PC-3 (cell line): Measurements from ENCODE around the gene MAML2. TPM values are rescaled to one million over a fixed set of nuclear protein-coding genes. Genes with fewer than 3 reads are reported as not detected.

Source experiments
- ATAC-seq: fragments of 200-7000 bp; cut with Tn5 transposase; 2 replicates; pipeline ENCODE4 v1.9.1; 2020; ENCODE audit warnings: mild to moderate bottlenecking, moderate library complexity
- BruUV-seq: library from RNA; stranded (reverse); fragments of 400-500 nt; replicated peaks from 2 replicates; lab custom pipeline; 2021; lab: Mats Ljungman, UMichigan
- CTCF ChIA-PET: fragments of 300-600 bp; sonication (Branson Sonifier 250); formaldehyde crosslinking; loops from one replicate; lab custom pipeline; 2022; ENCODE audit warnings: antibody characterized with exemption; lab: Charles Lee
- POLR2A ChIA-PET: fragments of 300-600 bp; sonication (Branson Sonifier 250); formaldehyde crosslinking; loops from one replicate; lab custom pipeline; 2022; ENCODE audit warnings: antibody characterized with exemption; ENCODE audit not compliant: unreplicated experiment; lab: Charles Lee
- DNase-seq: peaks from one replicate; pipeline ENCODE4 v3.0.0-alpha.2; 2015
- H2AFZ ChIP-seq: fragments of 300-600 bp; sonication (generic); 2 replicates; pipeline ENCODE4 v1.6.0; 2016; ENCODE audit warnings: antibody characterized with exemption, low read length
- H3F3A ChIP-seq: fragments of 300-600 bp; sonication (generic); one replicate; pipeline ENCODE4 v1.6.0; 2017; ENCODE audit warnings: antibody characterized with exemption, low read length, control low read depth, mild to moderate bottlenecking; ENCODE audit not compliant: unreplicated experiment
- H3K27ac ChIP-seq: fragments of 300-600 bp; sonication (generic); 2 replicates; pipeline ENCODE4 v1.5.1; 2016; ENCODE audit warnings: mild to moderate bottlenecking, low read length
- H3K27me3 ChIP-seq: fragments of 300-600 bp; sonication (generic); 2 replicates; pipeline ENCODE4 v1.6.1; 2016; ENCODE audit warnings: low read length, mixed read lengths
- H3K36me3 ChIP-seq: fragments of 300-600 bp; sonication (generic); 2 replicates; pipeline ENCODE4 v1.6.1; 2016; ENCODE audit warnings: low read depth, mixed run types, low read length, mixed read lengths
- H3K4me1 ChIP-seq: fragments of 300-600 bp; sonication (generic); 2 replicates; pipeline ENCODE4 v1.5.1; 2016; ENCODE audit warnings: low read length; ENCODE audit not compliant: insufficient read depth
- H3K4me2 ChIP-seq: fragments of 300-600 bp; sonication (generic); 2 replicates; pipeline ENCODE4 v1.6.0; 2016; ENCODE audit warnings: low read length
- H3K4me3 ChIP-seq: fragments of 300-600 bp; sonication (generic); 2 replicates; pipeline ENCODE4 v1.5.1; 2016; ENCODE audit warnings: mild to moderate bottlenecking, low read length, mixed read lengths
- H3K79me2 ChIP-seq: fragments of 300-600 bp; sonication (generic); 2 replicates; pipeline ENCODE4 v1.6.1; 2017; ENCODE audit warnings: low read length, mixed read lengths
- H3K9ac ChIP-seq: fragments of 300-600 bp; sonication (generic); 2 replicates; pipeline ENCODE4 v1.6.0; 2016; ENCODE audit warnings: mild to moderate bottlenecking, low read length
- H3K9me2 ChIP-seq: fragments of 300-600 bp; sonication (generic); replicated peaks from 2 replicates; pipeline ENCODE4 v1.6.1; 2016; ENCODE audit warnings: mixed run types, low read length, mixed read lengths
- H3K9me3 ChIP-seq: fragments of 300-600 bp; sonication (generic); 2 replicates; pipeline ENCODE4 v1.6.1; 2016; ENCODE audit warnings: low read length, mixed read lengths
- H4K20me1 ChIP-seq: fragments of 300-600 bp; sonication (generic); 2 replicates; pipeline ENCODE4 v1.6.1; 2016; ENCODE audit warnings: low read length, mixed read lengths
- CTCF ChIP-seq: fragments of 300-600 bp; sonication (generic); conservative IDR thresholded peaks from 2 replicates; pipeline ENCODE4 v1.5.1; 2017; ENCODE audit warnings: antibody characterized with exemption, low read depth, mild to moderate bottlenecking, low read length
- EZH2 ChIP-seq: fragments of 300-600 bp; sonication (generic); IDR thresholded peaks from one replicate; pipeline ENCODE4 v1.6.1; 2017; ENCODE audit warnings: antibody characterized with exemption, mild to moderate bottlenecking, low read length; ENCODE audit not compliant: unreplicated experiment
- EZH2phosphoT487 ChIP-seq: fragments of 300-600 bp; sonication (generic); IDR thresholded peaks from 2 replicates; pipeline ENCODE4 v1.6.1; 2018; ENCODE audit warnings: mild to moderate bottlenecking, antibody characterized with exemption, low read length, borderline replicate concordance
- intact Hi-C: fragments of 100-400 bp; cut with micrococcal nuclease; formaldehyde crosslinking; loops from 2 replicates; pipeline ENCODE4 v1.9.0; 2023
- total RNA-seq: library from RNA; depleted of rRNA; stranded (reverse); fragments of >200 nt; gene quantifications from 2 replicates; pipeline ENCODE4 v1.2.3, GENCODE V29; 2014

Gene MAML2
- total RNA-seq, 1 experiment from 2014 or later, result 10.9 TPM

DNA sequence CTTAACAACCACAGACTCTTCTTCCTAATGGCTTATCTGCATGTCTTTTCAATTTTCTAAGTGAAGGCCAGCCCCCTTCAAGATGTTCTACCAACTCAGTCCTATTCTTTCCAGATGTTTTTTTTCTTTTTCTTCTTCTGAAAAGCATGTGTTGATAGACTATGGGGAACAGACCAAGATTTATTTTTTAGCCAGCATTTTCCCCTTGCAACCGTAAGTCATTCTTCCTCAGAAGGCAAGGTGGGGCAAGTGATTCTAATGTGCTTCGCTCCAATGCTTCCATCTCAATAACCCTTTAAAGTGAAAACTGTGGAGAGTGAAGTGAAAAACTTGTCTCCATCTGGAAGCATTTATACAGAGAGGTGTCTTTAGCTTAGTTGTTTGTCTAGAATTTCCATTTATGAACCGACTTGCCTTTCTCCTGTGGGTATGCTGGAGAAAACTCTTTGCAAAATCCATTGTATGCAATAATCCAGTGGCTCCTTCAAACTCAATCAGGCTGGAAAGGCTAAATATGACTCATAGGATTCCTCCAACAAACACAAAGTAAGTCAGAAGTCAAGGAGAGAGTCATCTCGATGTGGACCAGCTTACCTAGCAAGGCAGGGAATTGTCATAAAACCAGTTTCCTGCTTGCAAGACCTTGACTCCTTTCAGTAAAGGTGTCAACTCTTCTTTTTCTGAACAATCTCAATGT is 83.7 kb downstream of the MAML2 start:
- DNase-seq (peak; percentile 95), ATAC-seq (peak; percentile 85)
- Histone ChIP-seq H3K9ac (peak overlapping the region; percentile 27; the same call in 1 of the 2 replicates), H3K9me2 (no peaks in the 10 kb centered on the region), H3K27me3 (no peaks in the 10 kb centered on the region), H3F3A (peaks cover 15% of the 10 kb centered on the region), H2AFZ (no peak overlapping the region), H3K4me1 (peaks cover 57% of the 10 kb centered on the region), H3K79me2 (0 out of 2 replicates have a peak, but pooled peaks cover 8% of the 10 kb centered on the region), H3K4me3 (peak overlapping the region; percentile 37), H3K36me3 (no peaks in the 10 kb centered on the region), H3K9me3 (no peaks in the 10 kb centered on the region), H4K20me1 (no peaks in the 10 kb centered on the region), H3K4me2 (peak overlapping the region; percentile 74), H3K27ac (peak overlapping the region; percentile 81)
- no TSS peak for BruUV-seq
- POLR2A ChIA-PET, result interaction anchor here (0.6 to 0.7 kb wide), 2 partner anchors 12 to 132 kb away, joined by 3 to 7 read pairs; no protein-coding TSS in a partner anchor
- intact Hi-C loops, result loop anchor here (5.0 kb wide), 1 partner anchor 83 kb away; the partner anchor contains the start of gene MAML2
- TF ChIP-seq CTCF (no peak), EZH2 (no peak)
- CTCF ChIA-PET, result interaction anchor here (0.6 to 0.7 kb wide), 3 partner anchors 15 to 46 kb away, joined by 3 read pairs; no protein-coding TSS in a partner anchor

- Histone ChIP-seq H3K36me3 (no peaks in the 10 kb centered on the region), H3K79me2 (0 out of 2 replicates have a peak, but pooled peaks cover 8% of the 10 kb centered on the region), H3F3A (peaks cover 15% of the 10 kb centered on the region), H4K20me1 (no peaks in the 10 kb centered on the region), H3K4me2 (peak overlapping the region; percentile 74), H3K9me2 (no peaks in the 10 kb centered on the region), H2AFZ (no peak overlapping the region), H3K27me3 (no peaks in the 10 kb centered on the region), H3K9me3 (no peaks in the 10 kb centered on the region), H3K4me1 (peaks cover 51% of the 10 kb centered on the region), H3K27ac (peak overlapping the region; percentile 81), H3K9ac (no peak overlapping the region), H3K4me3 (no peak overlapping the region)
- TF ChIP-seq EZH2 (no peak), CTCF (no peak), EZH2phosphoT487 (no peak)
- ChIA-PET POLR2A (interaction anchor here (0.7 kb wide), 1 partner anchor 82 kb away, joined by 6 read pairs; no protein-coding TSS in a partner anchor), CTCF (no interaction called here)
- BruUV-seq, result no TSS peak
- no peak for ATAC-seq
- DNase-seq, result no peak
- intact Hi-C loops, result loop anchor here (5.0 kb wide), 1 partner anchor 84 kb away; the partner anchor contains the start of gene MAML2
These were observed 84.7 kb downstream of the MAML2 start for GRCh38 chr11:96257972-96258934.
